ENCODE results near the gene TBRG4.

TBRG4 gene

DNA sequence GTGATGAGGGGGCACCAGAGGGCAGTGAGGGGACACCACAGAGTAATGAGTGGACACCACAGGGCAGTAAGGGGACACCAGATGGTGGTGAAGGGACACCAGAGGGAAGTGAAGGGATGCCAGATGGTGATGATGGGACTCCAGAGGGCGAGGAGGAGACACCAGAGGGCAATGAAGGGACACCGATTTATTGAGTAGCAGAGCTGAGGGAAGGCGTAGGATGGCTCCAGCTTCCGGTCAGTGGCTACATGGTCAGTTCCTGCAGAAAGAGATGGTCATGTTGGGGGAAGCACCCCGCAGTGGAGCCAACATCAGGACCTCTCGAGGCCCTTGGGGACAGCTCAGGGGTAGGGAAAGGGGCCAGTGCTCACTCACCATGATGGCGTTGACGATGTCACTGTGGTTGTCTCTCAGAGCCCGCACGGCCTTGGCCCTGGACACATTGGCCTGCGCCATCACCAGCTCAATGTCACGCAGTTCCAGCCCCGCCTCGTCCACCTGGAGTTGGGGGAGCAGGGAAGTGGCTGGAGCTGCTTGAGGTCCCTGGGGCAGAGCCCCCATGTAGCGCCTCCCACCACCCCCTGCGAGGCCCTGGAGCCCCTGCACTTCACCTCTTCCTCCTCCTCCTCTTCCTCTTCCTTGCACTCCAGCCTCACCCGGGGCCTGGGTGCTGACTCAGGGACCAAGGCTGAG, 31.1 kb downstream of the TBRG4 start:
- DNase-seq (ENCODE audit: low read depth) = no peak
- TF ChIP-seq, protein P1, sequence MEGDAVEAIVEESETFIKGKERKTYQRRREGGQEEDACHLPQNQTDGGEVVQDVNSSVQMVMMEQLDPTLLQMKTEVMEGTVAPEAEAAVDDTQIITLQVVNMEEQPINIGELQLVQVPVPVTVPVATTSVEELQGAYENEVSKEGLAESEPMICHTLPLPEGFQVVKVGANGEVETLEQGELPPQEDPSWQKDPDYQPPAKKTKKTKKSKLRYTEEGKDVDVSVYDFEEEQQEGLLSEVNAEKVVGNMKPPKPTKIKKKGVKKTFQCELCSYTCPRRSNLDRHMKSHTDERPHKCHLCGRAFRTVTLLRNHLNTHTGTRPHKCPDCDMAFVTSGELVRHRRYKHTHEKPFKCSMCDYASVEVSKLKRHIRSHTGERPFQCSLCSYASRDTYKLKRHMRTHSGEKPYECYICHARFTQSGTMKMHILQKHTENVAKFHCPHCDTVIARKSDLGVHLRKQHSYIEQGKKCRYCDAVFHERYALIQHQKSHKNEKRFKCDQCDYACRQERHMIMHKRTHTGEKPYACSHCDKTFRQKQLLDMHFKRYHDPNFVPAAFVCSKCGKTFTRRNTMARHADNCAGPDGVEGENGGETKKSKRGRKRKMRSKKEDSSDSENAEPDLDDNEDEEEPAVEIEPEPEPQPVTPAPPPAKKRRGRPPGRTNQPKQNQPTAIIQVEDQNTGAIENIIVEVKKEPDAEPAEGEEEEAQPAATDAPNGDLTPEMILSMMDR (IDR thresholded peaks at IDR 0.05; ENCODE audit: low read length, missing control alignments) = no peak
- no peak overlapping the region for H3K4me3 ChIP-seq (replicated peaks; ENCODE audit: low read depth, low read length)

DNA sequence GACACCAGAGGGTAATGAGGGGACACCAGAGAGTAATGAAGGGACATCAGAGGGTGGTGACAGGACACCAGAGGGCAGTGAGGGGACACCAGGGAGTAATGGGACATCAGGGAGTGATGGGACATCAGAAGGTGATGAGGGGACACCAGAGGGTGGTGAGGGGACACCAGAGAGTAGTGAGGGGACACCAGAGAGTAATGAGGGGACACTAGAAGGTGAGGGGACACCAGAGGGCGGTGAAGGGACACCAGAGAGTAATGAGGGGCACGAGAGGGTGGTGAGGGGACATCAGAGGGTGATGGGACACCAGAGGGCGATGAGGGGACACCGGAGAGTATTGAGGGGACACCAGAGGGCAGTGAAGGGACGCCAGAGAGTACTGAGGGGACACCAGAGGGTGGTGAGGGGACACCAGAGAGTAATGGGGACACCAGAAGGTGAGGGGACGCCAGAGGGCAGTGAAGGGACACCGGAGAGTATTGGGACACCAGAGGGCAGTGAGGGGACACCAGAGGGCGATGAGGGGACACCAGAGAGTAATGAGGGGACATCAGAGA, 33.3 kb downstream of the TBRG4 start:
- no peak for DNase-seq (ENCODE audit: low read depth)
- no peak overlapping the region for H3K4me3 ChIP-seq (replicated peaks; ENCODE audit: low read depth, low read length)
- TF ChIP-seq, protein P1 (IDR thresholded peaks at IDR 0.05; ENCODE audit: low read length, missing control alignments) = no peak

DNA sequence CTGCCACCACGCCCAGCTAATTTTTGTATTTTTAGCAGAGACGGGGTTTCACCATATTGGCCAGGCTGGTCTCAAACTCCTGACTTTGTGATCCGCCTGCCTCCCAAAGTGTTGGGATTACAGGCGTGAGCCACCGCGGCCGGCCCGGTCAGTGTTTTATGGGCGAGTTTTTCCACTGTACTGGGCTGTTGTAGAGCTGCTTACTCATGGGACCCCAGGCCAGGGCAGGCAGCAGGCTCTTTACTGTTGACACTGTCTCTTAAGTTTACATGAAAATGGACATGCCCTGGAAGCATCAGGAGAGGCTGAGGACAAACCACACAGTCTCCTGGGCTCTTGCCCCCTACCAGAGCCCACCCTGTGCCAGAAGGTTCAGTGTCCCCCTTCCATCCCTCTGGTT, 33.9 kb downstream of the TBRG4 start:
- TF ChIP-seq, protein P1 (IDR thresholded peaks at IDR 0.05; ENCODE audit: low read length, missing control alignments) = no peak
- no peak for DNase-seq (ENCODE audit: low read depth)

DNA sequence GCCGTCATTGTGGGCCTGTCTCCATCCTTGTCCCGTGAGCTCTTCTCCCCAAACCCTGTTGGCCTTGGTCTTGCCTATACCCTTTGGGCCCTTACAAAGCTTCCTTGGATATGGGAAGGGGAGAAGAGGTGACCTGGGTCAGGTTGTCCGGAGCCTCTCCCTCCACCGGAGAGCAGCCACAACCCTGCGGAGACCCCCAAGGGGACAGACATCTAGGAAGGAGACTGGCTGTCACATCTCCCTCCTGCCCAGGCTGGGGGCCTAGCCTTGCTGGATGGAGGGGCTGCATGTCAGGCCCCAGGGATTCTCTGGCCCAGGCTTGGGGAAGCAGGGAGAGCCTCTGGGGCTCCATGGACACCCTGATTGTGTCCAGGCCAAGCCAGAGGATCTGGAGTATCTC, 34.6 kb downstream of the TBRG4 start:
- no peak overlapping the region for H3K4me3 ChIP-seq (replicated peaks; ENCODE audit: low read depth, low read length)
- TF ChIP-seq, protein P1 (IDR thresholded peaks at IDR 0.05; ENCODE audit: low read length, missing control alignments) = no peak
- DNase-seq (ENCODE audit: low read depth) = no peak

More for the DNA sequence above, 33.9 kb downstream of the TBRG4 start:
- no peak overlapping the region for H3K4me3 ChIP-seq (replicated peaks; ENCODE audit: low read depth, low read length)

DNA sequence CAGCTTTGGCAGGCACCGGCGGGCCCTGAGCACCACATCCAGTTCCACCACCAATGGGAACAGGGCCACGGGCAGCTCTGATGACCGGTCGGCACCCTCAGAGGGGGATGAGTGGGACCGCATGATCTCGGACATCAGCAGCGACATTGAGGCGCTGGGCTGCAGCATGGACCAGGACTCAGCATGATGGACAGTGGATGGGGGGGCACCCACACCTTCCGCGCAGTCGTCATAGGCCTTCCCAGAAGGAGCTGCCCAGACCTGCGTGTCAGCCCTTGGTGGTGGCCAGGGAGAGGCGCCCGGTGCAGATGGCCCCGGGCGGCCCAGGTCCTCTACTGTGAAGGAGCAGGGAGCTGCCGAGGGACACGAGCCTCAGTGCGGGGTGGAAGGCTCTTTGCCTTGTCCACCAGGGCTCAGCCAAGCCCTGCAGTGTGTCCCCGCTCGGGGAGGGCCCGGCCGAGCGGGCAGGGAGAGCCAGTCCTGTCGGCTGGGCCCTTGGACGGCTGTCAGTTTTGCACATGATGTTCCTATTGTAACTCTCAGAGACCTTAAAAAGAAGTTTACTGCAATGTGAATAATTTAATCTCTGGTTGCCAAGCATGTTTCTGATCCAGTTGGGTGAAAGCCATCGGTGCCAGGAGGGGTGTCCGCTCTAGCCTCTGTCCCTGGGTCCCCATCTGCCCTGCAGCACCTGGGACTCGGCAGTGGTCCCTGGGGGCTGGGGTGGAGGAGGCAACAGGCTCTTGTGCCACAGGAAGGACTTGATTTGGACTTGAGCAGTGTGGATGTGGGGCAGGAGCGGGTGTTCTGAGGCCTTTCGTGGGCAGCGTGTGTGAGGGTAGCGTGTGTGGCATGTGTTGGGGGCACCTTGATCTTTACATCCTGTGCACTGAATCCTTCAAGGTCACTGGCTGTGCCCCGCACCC, 35.4 kb downstream of the TBRG4 start:
- no peak for DNase-seq (ENCODE audit: low read depth)
- TF ChIP-seq, protein P1 (IDR thresholded peaks at IDR 0.05; ENCODE audit: low read length, missing control alignments) = no peak

DNA sequence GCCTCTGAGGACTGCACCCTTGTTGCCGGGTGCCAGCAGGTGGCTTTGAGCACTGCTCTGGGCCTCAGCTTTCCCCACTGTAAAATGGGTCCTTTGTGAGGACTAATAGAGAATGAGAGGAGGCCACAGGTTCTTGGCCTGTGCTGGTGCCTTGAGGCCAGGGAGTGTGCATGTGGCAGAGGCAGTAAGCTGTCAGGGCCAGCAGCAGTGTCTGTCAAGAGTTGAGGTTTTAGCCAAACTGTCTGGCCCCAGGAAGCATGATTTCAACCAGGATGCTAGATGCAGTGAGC, 36.2 kb downstream of the TBRG4 start:
- TF ChIP-seq, protein P1 (IDR thresholded peaks at IDR 0.05; ENCODE audit: low read length, missing control alignments) = no peak
- DNase-seq (ENCODE audit: low read depth) = no peak
- H3K4me3 ChIP-seq (replicated peaks; ENCODE audit: low read depth, low read length) = no peak overlapping the region

More for the DNA sequence above, 35.4 kb downstream of the TBRG4 start:
- H3K4me3 ChIP-seq (replicated peaks; ENCODE audit: low read depth, low read length) = no peak overlapping the region

All from fibroblast of pulmonary artery (primary cell).